GM19397 (cell line): ENCODE results near the gene ZNF652.
"Not testable (repeated sequence)": the region's sequence is repeated elsewhere in the genome, so short reads cannot be mapped to it uniquely, and the experiment has no call there.

Experiments used
- ATAC-seq: cut with Tn5 transposase; IDR thresholded peaks from one replicate; pipeline ENCODE4 v1.9.1; 2021; ENCODE audit warnings: mild to moderate bottlenecking, moderate library complexity; ENCODE audit not compliant: unreplicated experiment

The ZNF652 gene

DNA sequence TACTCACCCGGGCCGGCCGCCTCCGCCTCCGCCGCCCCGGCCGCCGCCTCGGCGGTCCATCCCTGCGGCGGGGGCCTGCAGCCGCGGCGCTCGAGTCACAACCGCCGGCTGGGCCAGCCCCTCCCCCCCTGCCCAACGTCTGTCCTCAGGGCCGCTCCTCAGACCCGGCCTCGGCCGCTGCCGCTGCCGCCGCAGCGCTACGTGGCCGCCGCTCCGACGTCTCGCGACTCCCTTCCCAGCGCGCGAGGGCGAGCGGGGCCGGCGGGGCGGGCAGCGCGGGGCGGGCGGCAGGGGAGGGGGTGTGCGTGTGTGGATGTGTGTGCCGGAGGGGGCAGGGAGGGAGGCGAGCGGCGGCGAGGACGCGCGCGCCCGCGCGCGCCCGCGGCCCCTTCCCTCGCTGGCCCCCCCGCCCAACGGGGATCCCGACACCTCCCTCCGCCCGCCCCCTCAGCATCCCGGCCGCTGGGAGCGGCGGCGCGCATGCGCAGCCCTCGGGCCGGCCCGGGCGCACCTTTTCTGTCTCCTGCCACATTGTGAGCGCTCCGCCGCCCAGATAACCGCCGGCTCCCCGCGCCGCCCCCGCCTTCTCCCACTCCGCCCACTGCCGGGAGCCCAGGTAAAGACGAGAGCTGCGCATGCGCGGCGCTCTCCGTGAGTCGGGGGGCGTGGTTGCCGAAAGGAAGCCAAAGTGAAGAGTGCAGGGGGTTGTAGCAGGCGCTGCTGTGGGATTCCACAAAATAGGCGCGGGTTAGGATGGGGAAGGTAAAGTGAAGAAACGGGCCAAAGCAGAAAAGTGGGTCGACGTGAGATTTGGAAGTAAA, at the start of gene ZNF652:
ZNF652 (minus strand) TSS at position 349 of the 821 bp plus-strand sequence. CDS start 44,525 bp downstream, outside the sequence.
- ATAC-seq: peak; percentile 69

DNA sequence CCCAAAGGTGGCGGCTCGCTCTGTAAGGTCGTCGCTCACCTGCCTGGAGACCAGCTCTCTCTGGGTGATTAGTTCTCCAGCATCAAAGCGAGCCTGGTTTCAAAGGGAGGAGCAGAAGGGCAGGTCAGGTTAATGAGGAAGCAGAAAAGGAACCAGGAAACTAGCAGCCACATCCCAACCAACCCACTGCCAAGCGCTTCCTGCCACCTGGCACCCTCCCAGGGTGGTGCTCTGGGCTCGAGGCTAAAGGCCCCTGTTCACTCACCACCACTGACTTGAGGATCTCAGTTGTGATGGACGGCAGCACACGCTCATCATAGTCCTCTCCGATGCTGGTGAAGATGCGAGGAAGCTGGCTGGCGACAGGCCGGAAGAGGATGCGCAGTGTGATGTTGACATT, 47.0 kb upstream of the ZNF652 start:
- no peak for ATAC-seq

DNA sequence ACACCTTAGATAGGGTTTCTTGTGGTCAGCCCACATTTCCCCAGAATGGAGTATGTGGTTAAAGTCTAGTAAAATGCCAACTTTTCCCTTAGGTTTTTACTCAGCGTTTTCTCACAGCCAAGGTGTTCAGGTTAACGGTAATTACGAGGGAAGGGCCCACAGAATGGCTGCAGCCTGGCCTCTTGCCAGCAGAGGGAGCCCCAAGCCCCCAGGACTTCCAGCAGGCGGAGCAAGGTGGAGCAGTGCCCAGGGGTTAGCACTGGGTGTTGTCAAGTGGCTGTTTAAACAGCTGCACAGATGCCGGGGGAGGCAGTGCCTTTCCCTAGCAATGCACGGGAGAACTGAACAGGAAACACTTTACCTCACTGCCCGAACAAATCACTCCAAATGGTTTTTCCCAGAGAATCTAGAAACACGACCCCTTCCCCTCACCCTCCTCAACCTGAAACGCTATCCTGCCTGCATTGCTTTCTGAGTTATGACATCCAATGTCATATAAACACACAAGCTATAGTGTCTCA, 46.0 kb upstream of the ZNF652 start:
- no peak for ATAC-seq

DNA sequence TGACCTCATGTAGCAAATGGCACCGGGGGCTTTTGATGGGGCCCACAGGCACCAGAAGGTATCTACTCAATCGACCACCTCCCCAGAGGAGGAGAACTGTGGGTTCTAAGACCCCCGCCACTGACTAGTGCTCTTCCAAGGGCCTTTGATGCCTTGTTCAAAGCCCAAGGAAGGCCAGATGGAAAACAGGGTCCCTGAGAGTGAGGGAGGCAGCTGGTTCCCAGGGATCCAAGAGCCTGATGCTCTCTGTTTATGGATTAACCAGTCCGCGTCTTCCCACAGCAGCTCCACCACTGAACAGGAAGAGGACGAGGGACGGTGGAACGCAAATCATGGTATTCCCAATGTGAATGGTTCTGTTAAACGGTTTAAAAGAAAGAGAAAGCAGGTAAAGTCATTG, 45.0 kb upstream of the ZNF652 start:
- ATAC-seq: no peak

DNA sequence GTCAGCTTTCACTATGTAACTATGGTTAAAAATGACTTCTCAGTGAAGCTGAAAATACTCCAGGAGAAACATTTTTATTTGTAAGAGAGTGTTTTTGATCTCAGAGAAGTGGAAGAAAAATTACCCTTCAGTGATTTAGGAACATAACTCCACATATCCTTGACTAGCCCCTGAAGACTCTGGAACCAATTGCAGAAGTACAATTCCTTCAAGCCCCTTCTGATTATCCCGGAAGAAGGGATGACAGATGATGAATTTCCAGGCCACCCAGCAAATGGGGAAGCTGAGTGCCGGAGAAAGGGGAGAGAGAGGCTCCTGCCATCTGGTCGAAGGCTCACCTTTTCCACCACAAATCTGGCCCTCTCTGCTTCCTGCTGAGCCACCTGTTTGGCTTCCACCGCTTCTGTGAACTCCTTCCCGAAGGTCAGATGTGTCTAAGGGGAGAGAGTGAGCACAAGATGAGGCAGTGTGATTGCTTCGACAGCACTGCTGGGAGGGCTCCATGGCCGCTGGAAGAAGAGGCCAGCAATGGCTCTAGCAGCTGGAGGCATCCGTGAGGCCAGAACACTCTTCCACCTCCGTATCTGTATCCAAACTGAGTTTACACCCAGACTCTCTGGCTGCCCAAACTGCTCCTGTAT, 44.5 kb upstream of the ZNF652 start:
- ATAC-seq: no peak

DNA sequence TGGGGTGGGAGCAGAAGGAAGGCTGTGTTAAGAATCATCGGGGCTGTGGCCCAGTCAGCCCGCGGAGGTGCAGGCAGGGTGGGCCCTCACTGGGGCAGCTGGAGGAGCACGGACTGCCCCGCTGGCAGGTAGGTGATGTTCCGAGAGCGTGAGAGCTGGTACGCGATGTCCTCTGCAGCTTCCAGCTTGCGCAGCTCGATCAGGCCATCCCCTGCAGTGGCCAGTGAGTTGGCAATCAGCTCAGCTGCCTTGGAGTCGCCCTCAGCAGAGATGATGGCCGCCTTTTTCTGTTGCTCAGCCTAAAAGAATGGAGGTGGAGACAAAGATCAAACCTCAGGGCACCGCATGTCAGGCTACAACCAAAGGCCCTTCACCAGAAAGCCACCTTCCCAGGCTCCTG, 42.9 kb upstream of the ZNF652 start:
- ATAC-seq: no peak

DNA sequence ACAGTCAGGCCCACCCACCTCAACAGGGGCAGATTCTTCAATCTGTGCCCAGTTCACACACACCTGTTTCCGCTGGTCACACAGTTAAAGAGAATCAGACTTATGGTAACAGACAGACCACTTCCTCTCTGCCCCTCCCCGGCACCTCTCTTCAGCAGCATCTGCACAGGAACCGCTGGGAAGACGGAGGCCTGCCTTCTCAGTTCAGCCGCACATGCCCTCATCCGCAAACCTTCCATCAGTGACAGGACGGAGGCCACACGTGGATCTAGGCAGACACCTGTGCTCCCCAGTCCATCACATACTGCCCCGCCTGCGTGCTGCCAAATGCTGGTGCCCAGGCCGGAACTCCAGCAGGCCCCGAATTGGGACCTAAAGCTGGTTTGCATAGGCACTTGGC, 42.3 kb upstream of the ZNF652 start:
- no peak for ATAC-seq

DNA sequence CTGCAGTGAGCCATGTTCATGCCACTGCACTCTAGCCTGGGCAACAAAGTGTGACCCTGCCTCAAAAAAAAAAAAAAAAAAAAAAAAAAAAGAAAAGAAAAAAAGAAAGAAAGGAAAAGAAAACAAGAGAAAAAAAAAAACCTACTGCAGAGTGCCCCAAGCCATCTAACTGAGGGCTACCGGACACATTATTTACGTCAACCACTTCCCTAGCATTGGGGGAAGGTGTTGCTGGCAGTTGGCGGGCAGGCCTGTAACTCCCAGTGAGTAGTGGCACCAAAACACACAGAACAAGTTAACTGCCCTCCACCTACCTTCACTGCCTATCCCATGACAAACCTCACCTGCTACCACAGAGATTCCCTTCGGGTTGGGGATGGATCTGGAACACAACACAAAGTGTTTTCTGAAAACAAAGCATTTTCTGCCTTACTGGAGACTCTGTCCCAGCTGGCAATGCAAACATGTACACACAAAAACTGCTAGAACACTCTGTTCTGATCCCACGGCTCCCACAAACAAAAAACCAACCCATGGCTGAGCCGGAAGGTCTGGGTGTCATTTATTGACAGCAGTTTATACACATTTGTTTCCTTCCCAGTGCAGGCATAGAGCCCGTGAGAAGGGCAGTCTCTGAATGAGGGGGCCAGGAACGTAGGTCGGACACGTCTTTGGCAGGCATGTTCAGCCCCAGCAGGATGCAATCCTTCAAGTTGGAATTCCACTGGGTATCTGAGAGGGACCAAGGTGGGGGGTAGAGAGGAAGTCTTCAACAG, 41.7 kb upstream of the ZNF652 start:
- ATAC-seq: no peak

DNA sequence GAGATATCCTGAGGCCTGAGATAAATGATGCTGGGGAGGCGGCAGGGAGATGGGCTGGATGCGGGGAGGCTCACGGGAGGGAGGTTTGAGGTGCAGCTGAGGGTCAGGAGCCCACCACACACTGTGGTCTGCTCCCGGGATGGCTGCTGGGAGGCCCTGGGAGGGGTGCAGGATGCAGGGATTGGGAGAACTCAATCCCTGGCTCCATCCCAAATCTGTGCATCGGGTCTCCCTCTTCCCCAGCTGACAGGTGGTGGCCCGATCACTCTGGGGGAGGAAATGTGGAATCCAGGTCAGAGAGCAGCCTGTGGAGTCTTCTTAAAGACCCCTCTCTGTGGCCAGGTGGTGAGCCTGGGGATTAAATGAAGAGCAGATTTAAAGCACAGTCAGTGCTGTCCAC, 40.7 kb upstream of the ZNF652 start:
- no peak for ATAC-seq

DNA sequence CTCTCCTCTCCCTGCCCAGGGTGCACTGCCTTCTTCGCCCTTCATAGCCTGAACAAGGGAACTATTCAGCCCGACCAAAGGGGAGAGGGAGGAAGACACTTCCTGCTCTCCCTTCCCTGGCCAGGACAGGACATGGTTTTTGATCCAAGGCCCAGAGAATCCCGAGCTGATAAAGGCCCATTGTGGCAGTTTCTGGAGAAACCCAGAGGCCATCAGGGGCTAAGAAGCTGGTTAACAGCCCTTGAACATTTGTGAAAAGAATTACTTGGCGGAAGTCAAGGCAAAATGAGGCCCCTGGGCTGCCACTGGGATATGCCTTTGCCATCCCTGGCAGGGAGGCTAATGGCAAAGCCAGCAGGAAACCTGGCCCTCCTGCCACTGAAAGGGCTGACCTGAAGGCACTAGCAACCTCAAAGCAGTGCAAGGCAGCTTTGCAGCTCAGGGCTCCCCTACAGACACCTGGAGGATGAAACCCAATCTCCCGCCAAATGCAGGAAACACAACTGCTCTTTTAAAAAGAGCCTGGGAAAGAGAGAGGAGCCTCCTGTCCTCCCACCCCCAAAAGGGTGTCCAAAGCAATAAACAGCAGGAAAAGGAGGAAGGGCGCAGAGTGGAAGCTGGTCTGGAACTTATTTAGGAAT, 40.0 kb upstream of the ZNF652 start:
- ATAC-seq: no peak

DNA sequence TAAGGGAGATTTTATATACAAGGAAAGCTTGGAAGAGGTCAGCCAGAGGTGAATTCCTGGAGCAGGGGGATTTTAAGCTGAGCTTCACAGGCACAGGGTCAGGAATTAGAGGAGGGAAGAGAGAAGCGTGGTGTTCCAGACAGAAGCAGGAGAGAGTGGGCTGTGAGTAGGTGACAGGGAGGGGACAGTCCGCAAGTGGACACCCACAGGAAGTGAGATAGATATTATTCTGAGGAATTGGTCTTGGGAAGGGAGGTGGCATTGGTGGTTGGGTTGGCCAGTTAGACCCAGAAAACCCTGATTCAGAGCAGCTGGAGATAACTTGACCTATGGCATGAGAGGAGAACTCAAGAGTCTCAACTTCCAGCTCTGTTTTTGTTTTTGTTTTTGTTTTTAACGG, 37.9 kb upstream of the ZNF652 start:
- no peak for ATAC-seq

DNA sequence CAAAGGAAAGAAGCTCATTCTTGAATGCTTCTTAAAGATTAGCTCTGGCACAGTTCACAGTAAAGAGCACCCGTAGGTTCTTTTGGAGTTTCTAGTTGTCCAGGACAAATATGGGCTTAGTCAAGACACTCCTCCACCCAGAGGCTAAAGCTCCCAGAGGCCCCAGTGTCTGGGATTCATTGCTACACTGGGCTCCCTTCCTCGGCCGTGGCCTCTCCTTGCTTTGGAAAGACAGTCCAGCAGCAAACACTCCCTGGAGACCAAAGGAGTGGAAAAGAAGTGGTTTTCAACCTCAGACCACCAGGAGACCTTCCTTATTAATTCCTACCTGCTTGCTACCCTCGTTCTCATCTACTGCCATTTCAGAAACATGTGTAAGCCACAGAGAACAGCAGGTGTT, 35.5 kb upstream of the ZNF652 start:
- ATAC-seq: no peak

DNA sequence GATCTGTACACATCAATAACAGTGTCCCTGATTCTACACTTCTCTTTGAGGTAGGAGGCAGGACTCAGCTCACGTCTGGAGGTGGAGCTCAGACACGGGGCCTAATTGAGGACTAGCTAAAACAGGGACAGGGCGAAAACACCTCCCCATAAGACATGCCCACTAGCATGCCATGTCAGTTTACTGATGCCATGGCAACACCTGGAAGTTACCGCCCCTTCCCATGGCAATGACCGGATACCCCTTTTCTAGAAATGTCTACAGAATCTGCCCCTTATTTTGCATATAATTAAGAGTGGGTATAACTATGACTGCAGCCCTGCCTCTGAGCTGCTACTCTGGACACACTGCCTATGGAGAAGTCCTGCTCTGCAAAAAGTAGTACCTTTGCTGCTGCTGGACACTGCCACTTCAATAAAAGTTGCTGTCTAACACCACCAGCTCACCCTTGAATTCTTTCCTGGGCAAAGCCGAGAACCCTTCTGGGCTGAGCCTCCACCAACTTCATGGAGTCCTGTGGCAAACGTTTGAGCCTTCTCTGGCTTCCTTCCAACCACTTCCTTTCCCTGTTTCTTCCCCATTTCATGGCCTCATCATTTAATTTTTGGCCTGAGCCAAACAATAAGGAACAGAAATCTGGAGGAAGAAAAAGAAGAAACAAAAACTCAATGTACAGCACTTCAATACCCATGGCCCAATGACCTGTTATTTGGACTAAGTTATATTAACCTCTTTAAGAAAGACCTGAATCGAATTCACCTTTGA, 31.6 kb upstream of the ZNF652 start:
- ATAC-seq: no peak

DNA sequence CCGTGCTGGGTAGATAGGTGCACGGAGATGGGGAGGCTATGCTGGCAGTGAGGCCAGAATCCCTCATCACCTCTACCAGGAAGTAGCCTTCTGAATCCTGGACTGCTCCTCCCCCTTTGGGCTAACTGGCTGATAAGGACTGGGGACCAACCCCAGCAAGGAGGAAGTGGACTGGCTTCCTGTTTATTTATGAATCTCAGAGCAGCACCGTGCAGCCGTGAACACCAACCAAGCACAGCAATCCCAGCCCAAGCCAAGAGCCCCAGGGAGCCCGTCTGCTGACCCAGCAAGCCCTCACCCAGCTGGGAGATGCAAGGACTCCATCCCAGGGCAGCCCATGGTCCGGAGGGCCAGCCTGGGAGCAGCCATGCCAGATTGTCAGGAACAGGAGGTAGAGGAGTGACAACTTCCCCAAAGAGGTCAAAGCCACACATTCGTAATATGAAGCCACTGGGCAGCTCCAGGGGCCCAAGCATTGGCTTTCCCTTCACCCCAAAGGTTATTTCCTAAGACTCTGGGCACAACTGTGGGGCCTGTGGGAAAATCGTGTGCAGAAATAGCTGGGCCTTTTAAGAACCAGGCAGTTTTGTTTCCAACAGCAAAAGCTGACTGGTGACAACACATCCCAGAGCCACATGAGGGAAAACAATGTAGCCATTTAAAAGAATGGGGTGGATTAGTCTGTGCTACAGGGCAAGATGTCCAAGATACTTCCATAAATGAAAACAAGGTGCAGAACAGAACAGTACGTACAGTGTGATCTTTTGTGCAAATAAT, 28.7 kb upstream of the ZNF652 start:
- no peak for ATAC-seq

DNA sequence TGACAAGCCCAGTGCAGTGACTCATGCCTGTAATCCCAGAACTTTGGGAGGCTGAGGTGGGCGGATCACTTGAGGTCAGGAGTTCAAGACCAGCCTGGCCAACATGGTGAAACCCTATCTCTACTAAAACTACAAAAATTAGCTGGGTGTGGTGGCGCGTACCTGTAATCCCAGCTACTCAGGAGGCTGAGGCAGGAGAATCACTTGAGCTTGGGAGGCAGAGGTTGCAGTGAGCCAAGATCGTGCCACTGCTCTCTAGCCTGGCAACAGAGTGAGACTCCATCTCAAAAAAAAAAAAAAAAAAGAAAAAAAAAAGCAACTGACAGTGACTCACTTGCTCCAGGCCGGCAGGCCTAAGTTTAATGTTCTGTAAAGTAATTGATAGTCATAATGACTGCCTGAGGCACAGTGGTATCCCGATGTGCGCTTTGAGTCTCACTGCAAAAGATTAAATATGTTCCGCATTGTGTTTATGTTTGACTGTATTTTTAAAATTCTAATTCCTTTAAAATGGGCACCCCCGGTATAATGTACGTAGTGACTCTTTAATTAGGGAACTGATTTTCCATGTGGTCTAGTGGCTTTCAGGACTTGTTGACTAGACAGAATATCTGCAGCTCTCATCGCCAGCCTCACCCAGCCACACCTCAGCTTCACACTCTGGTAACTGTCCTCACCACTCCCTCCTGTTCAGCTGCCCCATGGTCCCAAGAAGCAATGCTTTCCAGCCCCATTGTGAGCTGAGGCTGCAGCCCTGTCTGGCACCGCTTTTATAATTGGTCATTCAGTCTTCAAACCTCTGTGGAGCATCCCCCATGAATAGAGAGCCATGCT, 27.7 kb upstream of the ZNF652 start:
- not testable (repeated sequence) for ATAC-seq

DNA sequence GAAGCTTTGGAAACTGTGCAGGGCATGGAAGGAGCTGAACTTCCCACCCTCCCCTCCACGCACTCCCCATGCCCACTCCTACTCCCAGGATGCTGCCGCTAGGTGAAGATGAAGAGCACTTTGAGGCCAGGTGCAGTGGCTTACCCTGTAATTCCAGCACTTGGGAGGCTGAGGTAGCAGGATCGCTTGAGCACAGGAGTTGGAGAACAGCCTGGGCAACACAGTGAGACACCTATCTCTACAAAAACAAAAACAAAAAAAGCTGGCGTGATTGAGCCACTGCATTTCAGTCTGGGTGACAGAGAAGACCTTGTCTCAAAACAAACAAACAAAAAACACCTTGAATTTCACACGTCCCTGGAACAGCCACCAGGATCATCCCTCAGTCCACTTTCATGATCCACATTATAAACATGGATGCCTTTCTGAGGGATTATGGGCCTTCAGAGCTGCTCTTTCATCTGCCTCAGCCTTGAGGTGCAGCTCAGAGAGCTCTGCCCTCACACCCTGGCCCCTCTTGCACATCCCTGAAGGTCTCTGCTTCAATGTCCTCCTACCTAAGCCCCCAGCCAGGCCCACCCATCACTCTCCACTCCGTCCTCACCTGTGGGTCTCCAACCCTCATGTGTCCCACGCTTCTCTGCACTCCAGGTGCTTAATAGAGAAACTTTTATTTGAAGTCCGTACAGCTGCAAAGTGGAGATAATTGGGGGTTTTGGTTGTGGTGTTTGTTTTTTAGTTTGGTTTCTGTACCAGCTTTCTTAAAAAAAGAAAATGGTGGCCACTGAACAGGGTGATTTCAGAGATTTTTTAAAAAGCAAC, 26.9 kb upstream of the ZNF652 start:
- ATAC-seq: no peak

DNA sequence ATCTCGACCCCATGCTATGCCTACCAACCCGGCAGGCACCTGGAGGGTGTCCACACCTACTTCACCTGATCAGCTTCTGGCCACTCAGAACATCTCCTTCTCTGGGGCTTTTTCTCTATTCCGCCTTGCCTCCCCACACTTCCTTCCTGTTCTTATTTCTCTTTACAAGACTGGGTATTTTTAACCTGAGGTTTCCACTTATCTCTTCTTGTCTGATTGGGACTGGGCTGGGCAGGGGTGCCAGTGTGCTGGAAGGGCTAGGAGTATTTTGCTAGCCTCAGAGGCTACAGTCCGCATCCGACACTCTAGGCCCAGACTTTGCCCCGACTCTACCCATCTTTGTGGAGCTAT, 26.2 kb upstream of the ZNF652 start:
- ATAC-seq: no peak
